VCaP (cell line): Measurements from ENCODE around the gene RETN.

Source experiments
- H3K27ac ChIP-seq: fragments of 450-650 bp; 2 replicates; pipeline ENCODE4 v1.5.1; 2017
- TF ChIP-seq, protein P1 (sequence below): fragments of 450-650 bp; conservative IDR thresholded peaks from 2 replicates; pipeline ENCODE4 v1.5.1; 2017; ENCODE audit warnings: mild to moderate bottlenecking, moderate library complexity

RETN gene

DNA sequence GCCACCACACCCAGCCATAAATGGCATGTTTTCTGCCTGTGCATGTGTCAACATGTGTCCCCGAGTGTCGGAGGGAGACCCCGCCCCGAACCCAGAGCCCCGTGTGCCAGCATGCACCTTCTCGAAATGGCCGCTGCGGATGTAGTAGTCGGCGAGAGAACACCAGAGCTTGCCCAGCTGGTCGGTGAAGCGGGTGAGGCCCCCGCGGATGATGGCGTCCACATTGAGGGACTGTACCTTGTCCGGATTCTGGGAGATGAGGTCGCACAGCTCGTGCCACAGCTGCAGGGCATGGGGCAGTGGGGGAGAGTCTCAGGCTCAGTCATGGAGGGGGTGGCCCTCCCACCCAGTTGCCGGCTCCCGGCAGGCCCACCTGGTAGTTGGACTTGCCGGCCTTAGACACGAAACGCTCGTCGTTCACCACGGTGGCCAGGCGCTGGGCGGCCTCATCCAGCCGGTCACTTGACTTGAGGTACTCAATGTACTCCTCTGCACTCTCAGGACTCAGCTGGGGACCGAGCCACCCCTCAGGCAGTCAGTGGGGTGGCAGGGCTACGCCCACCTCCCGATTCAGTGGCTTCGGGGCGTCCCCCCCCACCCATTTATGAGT is 43.0 kb upstream of the RETN start:
- TF ChIP-seq, protein P1, sequence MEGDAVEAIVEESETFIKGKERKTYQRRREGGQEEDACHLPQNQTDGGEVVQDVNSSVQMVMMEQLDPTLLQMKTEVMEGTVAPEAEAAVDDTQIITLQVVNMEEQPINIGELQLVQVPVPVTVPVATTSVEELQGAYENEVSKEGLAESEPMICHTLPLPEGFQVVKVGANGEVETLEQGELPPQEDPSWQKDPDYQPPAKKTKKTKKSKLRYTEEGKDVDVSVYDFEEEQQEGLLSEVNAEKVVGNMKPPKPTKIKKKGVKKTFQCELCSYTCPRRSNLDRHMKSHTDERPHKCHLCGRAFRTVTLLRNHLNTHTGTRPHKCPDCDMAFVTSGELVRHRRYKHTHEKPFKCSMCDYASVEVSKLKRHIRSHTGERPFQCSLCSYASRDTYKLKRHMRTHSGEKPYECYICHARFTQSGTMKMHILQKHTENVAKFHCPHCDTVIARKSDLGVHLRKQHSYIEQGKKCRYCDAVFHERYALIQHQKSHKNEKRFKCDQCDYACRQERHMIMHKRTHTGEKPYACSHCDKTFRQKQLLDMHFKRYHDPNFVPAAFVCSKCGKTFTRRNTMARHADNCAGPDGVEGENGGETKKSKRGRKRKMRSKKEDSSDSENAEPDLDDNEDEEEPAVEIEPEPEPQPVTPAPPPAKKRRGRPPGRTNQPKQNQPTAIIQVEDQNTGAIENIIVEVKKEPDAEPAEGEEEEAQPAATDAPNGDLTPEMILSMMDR, result no peak
- H3K27ac ChIP-seq, result no peak overlapping the region

DNA sequence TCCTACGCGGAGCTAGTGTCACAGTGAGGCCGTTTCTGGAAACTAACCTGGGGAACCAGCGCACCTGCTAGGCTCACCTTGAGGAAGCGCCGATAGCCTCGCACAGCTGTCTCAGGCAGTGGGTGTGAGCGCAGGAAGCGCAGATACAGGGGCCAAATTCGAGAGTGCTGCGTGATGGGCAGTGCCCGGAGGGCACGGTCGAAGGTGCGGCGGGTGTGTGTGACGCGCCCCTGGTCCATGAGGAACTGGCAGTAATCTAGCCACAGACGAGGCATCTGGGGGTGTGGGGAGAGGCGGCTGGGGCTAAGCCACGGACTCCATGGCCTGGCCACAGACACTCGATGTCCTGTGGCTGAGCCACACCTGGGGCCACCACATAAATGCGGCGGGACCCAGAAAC is 41.7 kb upstream of the RETN start:
- TF ChIP-seq, protein P1, result no peak
- H3K27ac ChIP-seq, result no peak overlapping the region

- TF ChIP-seq, protein P1, result no peak
- peak overlapping the region; percentile 66; the same call in 1 of the 2 replicates for H3K27ac ChIP-seq
These were observed 40.1 kb upstream of the RETN start for GRCh38 chr19:7628589-7629311.

DNA sequence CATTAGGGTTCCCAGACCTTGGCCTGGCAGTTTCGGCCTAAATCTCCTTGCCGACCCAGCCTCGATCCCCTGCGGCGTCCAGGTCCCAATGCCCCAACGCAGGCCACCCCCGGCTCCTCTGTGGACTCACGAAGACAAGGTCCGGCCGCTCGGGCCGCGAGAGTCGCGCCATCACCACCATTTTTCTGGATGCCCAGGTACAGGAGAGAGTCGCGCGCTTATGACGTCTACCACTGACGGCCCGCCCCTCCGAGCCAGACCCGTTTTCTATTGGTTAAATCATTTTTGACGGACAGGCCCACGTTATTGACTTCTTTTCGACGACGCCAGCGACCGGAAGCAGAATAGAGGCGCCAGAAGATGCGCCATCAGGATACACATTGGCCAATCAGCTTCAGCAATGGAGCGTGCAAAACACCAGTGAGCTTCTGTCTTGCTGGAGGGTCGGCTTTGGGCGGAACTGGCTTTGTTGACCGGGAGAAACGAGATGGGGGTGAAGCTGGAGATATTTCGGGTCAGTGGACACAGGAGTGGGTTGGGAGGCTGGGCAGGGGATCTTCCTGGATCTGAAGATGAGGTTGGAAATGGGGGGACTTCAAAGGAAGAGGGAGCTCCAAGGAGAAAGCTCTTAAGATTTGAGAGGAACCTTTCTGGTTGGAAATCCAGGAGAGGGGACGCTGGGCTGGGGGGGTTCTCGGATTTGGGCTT is 39.3 kb upstream of the RETN start, which contains the start of the genes PET100 and XAB2:
Gene PET100 (plus strand): TSS at position 447 of the 708 bp plus-strand sequence. CDS start 41 bp downstream, at position 488.
Gene XAB2 (minus strand): TSS at position 199 of the 708 bp plus-strand sequence. CDS start 18 bp downstream, at position 181.
- H3K27ac ChIP-seq, result peak within 1 kb of the TSS; percentile 66; the same call in 1 of the 2 replicates
- TF ChIP-seq, protein P1, result no peak

DNA sequence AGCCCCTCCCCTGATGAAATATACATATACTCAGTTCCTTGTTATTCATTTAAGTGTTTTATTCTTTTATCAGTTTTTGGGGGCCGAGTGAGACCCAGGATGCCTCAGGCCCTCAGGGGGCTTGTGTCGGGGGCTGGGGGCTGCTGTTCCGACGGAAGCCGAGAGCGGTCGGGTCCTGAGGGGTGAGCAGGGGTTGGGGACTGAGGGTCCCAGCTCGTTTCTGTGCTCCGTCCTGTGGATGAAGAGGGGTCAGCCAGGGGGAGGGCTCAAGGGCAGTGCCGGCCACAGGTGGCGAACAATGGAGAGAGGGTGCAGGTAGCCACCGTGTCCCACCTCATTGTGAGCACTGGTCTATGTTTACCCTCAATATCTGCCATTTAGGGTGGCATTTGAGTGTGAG is 37.3 kb upstream of the RETN start:
- TF ChIP-seq, protein P1, result no peak
- H3K27ac ChIP-seq, result no peak overlapping the region

DNA sequence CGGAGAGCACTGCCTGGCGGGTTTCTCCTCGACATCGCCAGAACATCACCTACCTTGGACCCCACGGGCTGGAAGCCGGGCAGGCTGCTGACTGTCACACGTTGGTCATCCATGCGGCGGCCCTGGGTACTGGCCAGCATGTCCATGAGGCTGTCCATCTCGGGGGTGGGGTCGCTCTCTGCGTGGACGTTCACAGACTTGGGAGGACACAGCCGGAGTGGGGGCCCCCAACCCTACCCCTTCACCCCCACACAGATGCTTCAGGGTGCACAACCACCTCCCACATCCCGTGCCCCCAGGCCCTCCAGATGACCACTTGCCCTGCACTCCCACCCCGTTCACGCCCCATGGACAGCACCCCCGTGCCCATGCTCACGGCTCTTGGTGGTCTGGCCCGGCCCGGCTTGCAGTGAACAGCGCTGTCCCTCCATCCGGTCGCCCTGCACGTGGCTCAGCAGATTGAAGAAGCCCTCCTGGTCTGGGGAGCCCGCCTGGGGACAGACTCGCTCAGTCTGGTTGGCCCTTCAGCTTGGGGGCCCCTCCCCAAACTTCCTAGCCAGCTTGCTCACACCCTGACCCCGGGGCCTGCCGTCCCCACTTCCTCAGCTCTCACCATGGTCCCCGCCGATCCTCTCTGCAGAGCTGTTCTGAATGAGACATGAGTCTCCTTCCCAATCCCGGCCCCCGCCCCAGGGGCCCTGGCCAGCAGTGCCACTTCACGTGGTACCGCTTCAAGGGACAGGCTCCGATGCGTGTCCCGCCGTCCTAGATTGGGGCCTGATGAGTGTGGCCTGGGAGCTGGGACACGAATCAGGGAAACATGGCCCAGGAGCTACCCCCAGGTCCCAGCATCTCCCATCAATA is 36.3 kb upstream of the RETN start:
- TF ChIP-seq, protein P1, result no peak
- no peak overlapping the region for H3K27ac ChIP-seq
